Measurements from ENCODE around the gene IL11. TPM values are rescaled to one million over a fixed set of nuclear protein-coding genes. Genes with fewer than 3 reads are reported as not detected.

The IL11 gene
- total RNA-seq, 1 donor from 2014 or later = 183 TPM

DNA sequence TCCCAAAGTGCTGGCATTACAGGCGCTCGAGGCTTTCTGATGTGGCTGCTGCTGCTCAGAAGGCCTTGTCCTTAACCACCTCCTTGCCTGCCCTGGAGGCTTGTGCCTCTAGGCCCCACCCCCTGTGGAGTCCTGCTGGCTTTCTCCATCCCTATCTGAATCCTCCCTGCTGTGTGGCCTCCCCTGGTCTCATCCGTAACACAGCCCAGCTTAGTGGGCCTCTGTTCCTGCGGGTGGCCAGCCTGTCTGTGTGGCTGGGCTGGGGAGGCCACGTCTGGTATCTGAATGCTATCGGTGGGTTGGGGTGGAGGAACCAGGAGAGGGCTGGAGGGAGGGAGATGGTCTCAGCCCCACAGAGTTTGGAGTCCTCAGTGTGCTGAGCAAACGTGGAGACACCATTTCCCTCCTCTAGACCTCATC lies 20.2 kb upstream of the IL11 start:
- Histone ChIP-seq H2AFZ (ENCODE audit: low read depth, low read length) (no peak overlapping the region), H3K9me3 (ENCODE audit: insufficient read depth, low read depth, low read length) (no peaks in the 10 kb centered on the region), H3K4me2 (ENCODE audit: low read length) (peak overlapping the region; percentile 97), H3K4me3 (ENCODE audit: insufficient read depth, low read depth, low read length) (no peak overlapping the region), H3K79me2 (ENCODE audit: insufficient read depth, low read length) (peaks cover 50% of the 10 kb centered on the region), H3K27ac (ENCODE audit: low read depth, low read length) (no peak overlapping the region), H3K4me1 (ENCODE audit: insufficient read depth, low read length) (peaks cover 39% of the 10 kb centered on the region), H4K20me1 (ENCODE audit: insufficient read depth, low read length) (peaks cover 76% of the 10 kb centered on the region), H3K36me3 (ENCODE audit: insufficient read depth, low read length) (peaks cover 30% of the 10 kb centered on the region), H3K27me3 (ENCODE audit: insufficient read depth, low read length) (no peaks in the 10 kb centered on the region), H3K9ac (ENCODE audit: low read length) (no peak overlapping the region)
- DNase-seq (ENCODE audit: low read depth) = no peak
- no peak for FAIRE-seq
- TF ChIP-seq EZH2 (IDR thresholded peaks at IDR 0.05; ENCODE audit: insufficient read depth, low read length) = no peak
- TF ChIP-seq, protein P1, sequence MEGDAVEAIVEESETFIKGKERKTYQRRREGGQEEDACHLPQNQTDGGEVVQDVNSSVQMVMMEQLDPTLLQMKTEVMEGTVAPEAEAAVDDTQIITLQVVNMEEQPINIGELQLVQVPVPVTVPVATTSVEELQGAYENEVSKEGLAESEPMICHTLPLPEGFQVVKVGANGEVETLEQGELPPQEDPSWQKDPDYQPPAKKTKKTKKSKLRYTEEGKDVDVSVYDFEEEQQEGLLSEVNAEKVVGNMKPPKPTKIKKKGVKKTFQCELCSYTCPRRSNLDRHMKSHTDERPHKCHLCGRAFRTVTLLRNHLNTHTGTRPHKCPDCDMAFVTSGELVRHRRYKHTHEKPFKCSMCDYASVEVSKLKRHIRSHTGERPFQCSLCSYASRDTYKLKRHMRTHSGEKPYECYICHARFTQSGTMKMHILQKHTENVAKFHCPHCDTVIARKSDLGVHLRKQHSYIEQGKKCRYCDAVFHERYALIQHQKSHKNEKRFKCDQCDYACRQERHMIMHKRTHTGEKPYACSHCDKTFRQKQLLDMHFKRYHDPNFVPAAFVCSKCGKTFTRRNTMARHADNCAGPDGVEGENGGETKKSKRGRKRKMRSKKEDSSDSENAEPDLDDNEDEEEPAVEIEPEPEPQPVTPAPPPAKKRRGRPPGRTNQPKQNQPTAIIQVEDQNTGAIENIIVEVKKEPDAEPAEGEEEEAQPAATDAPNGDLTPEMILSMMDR (IDR thresholded peaks at IDR 0.05; ENCODE audit: insufficient read depth, low read depth, low read length) = no peak
- H3K36me3 Mint-ChIP-seq (ENCODE audit: low read depth, unreplicated experiment) = peaks cover 24% of the 10 kb centered on the region
- H3K4me1 Mint-ChIP-seq (ENCODE audit: low read depth, unreplicated experiment) = peaks cover 42% of the 10 kb centered on the region
- H3K4me3 Mint-ChIP-seq (ENCODE audit: unreplicated experiment) = peak overlapping the region; percentile 58
- H3K27ac Mint-ChIP-seq (ENCODE audit: unreplicated experiment) = peak overlapping the region; percentile 51
- no peaks in the 10 kb centered on the region for H3K27me3 Mint-ChIP-seq (ENCODE audit: low read depth, unreplicated experiment)
- no peaks in the 10 kb centered on the region for H3K9me3 Mint-ChIP-seq (ENCODE audit: unreplicated experiment)

DNA sequence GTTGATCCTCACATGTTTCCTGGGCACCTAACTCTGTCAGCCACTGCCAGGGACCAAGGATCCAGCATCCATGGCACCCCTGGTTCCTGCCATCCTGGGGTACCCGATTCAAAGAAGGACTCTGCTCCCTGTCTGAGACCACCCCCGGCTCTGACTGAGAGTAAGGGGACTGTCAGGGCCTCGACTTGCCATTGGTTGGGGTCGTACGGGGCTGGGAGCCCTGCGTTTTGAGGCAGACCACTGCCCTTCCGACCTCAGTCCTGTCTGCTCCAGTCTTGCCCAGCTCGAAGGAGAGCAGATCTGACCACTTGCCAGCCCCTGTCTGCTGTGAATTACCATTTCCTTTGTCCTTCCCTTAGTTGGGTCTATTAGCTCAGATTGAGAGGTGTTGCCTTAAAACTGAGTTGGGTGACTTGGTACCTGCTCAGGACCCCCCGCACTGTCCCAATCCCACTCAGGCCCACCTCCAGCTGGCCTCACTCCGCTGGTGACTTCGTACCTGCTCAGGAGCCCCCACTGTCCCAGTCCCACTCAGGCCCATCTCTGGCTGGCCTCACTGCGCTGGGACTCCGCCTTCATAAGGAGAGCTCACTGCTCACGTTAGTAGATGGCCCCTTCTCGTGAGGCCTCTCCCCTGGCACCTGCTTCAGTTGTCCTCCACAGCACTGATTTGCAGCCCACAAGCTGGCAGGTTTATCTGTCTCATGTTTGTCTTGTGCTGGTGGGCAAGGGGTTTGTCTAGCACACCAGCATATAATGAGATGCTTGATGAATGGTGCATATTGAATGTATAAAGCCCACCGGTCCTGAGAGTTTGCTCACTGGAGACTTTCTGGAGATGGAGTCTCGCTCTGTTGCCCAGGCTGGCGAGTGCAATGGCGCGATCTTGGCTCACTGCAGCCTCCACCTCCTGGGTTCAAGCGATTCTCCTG lies 19.4 kb upstream of the IL11 start:
- H3K27me3 Mint-ChIP-seq (ENCODE audit: low read depth, unreplicated experiment) = no peaks in the 10 kb centered on the region
- peaks cover 24% of the 10 kb centered on the region for H3K36me3 Mint-ChIP-seq (ENCODE audit: low read depth, unreplicated experiment)
- no peaks in the 10 kb centered on the region for H3K27me3 ChIP-seq (ENCODE audit: insufficient read depth, low read length)
- peaks cover 76% of the 10 kb centered on the region for H4K20me1 ChIP-seq (ENCODE audit: insufficient read depth, low read length)
- peak overlapping the region; percentile 41 for H3K27ac Mint-ChIP-seq (ENCODE audit: unreplicated experiment)
- FAIRE-seq (no peak), DNase-seq (ENCODE audit: low read depth) (no peak)
- peak overlapping the region; percentile 97 for H3K4me2 ChIP-seq (ENCODE audit: low read length)
- H3K9me3 Mint-ChIP-seq (ENCODE audit: unreplicated experiment) = no peaks in the 10 kb centered on the region
- H3K36me3 ChIP-seq (ENCODE audit: insufficient read depth, low read length) = peaks cover 30% of the 10 kb centered on the region
- peak overlapping the region; percentile 47 for H3K4me3 Mint-ChIP-seq (ENCODE audit: unreplicated experiment)
- H2AFZ ChIP-seq (ENCODE audit: low read depth, low read length) = no peak overlapping the region
- H3K4me1 Mint-ChIP-seq (ENCODE audit: low read depth, unreplicated experiment) = peaks cover 43% of the 10 kb centered on the region
- no peak for TF ChIP-seq EZH2 (IDR thresholded peaks at IDR 0.05; ENCODE audit: insufficient read depth, low read length)
- TF ChIP-seq, protein P1 (IDR thresholded peaks at IDR 0.05; ENCODE audit: insufficient read depth, low read depth, low read length) = no peak
- H3K27ac ChIP-seq (ENCODE audit: low read depth, low read length) = no peak overlapping the region
- H3K79me2 ChIP-seq (ENCODE audit: insufficient read depth, low read length) = peaks cover 50% of the 10 kb centered on the region
- H3K9ac ChIP-seq (ENCODE audit: low read length) = peak overlapping the region; percentile 98
- peaks cover 44% of the 10 kb centered on the region for H3K4me1 ChIP-seq (ENCODE audit: insufficient read depth, low read length)
- H3K9me3 ChIP-seq (ENCODE audit: insufficient read depth, low read depth, low read length) = no peaks in the 10 kb centered on the region
- no peak overlapping the region for H3K4me3 ChIP-seq (ENCODE audit: insufficient read depth, low read depth, low read length)
